ENCODE data around the gene CORO7.
A peak's percentile ranks its signal among the peaks of the same experiment; 100 is the strongest.

CORO7 gene

GRCh38 chr16:4353675-4354074 is 62.7 kb downstream of the CORO7 start:
- ChIA-PET CTCF (interaction anchor here (12.9 kb wide), 1 partner anchor 49 kb away, joined by 213 read pairs; no protein-coding TSS in a partner anchor), POLR2A (no interaction called here)

GRCh38 chr16:4352843-4353242 is 63.6 kb downstream of the CORO7 start:
- no peak overlapping the region for H3K4me3 ChIP-seq (ENCODE audit: low read depth, low read length)
- ChIA-PET CTCF (interaction anchor here (1.1 to 12.9 kb wide), 3 partner anchors 43 to 57 kb away, joined by 3 to 213 read pairs (median 5); no protein-coding TSS in a partner anchor), POLR2A (interaction anchor here (2.1 to 3.7 kb wide), 2 partner anchors 17 to 20 kb away, joined by 8 to 26 read pairs; no protein-coding TSS in a partner anchor)
- DNase-seq (ENCODE audit: low read depth, low spot score), result no peak
- TF ChIP-seq CTCF (IDR thresholded peaks at IDR 0.05; ENCODE audit: insufficient read depth, low read length, missing control alignments), result no peak

More at GRCh38 chr16:4353675-4354074, 62.7 kb downstream of the CORO7 start:
- no peak for DNase-seq (ENCODE audit: low read depth, low spot score)
- no peak overlapping the region for H3K4me3 ChIP-seq (ENCODE audit: low read depth, low read length)
- TF ChIP-seq CTCF (IDR thresholded peaks at IDR 0.05; ENCODE audit: insufficient read depth, low read length, missing control alignments), result no peak

GRCh38 chr16:4351880-4352279 is 64.5 kb downstream of the CORO7 start:
- no peak overlapping the region for H3K4me3 ChIP-seq (ENCODE audit: low read depth, low read length)
- DNase-seq (ENCODE audit: low read depth, low spot score), result no peak
- no peak for TF ChIP-seq CTCF (IDR thresholded peaks at IDR 0.05; ENCODE audit: insufficient read depth, low read length, missing control alignments)
- POLR2A ChIA-PET, result interaction anchor here (0.6 to 3.7 kb wide), 7 partner anchors 11 to 64 kb away, joined by 3 to 26 read pairs (median 3); partner anchors contain the start of gene VASN
- CTCF ChIA-PET, result interaction anchor here (1.0 to 12.9 kb wide), 10 partner anchors 8 to 98 kb away, joined by 3 to 213 read pairs (median 4); no protein-coding TSS in a partner anchor

- TF ChIP-seq CTCF (IDR thresholded peaks at IDR 0.05; ENCODE audit: insufficient read depth, low read length, missing control alignments), result no peak
- peak within 1 kb of the TSS; percentile 86 for H3K4me3 ChIP-seq (ENCODE audit: low read depth, low read length)
- CTCF ChIA-PET, result interaction anchor here (0.6 to 12.9 kb wide), 23 partner anchors 9 to 412 kb away, joined by 3 to 213 read pairs (median 3); no protein-coding TSS in a partner anchor
- POLR2A ChIA-PET, result interaction anchor here (0.6 to 3.7 kb wide), 7 partner anchors 10 to 65 kb away, joined by 3 to 26 read pairs (median 3); partner anchors contain the start of gene VASN
- DNase-seq (ENCODE audit: low read depth, low spot score), result peak; percentile 47
Observed at GRCh38 chr16:4350787-4351659, 65.4 kb downstream of the CORO7 start, which contains the start of gene PAM16. Gene PAM16 (minus strand): TSS chr16:4351321. CDS start chr16:4351234, 87 bp downstream.

GRCh38 chr16:4350365-4350786 is 66.0 kb downstream of the CORO7 start:
- POLR2A ChIA-PET, result interaction anchor here (0.6 to 3.7 kb wide), 2 partner anchors 20 to 23 kb away, joined by 3 to 26 read pairs; no protein-coding TSS in a partner anchor
- H3K4me3 ChIP-seq (ENCODE audit: low read depth, low read length), result peak overlapping the region; percentile 86
- CTCF ChIA-PET, result interaction anchor here (0.6 to 12.9 kb wide), 21 partner anchors 9 to 411 kb away, joined by 3 to 213 read pairs (median 4); no protein-coding TSS in a partner anchor

More at GRCh38 chr16:4350365-4350786, 66.0 kb downstream of the CORO7 start:
- no peak for DNase-seq (ENCODE audit: low read depth, low spot score)
- TF ChIP-seq CTCF (IDR thresholded peaks at IDR 0.05; ENCODE audit: insufficient read depth, low read length, missing control alignments), result no peak

Data from AG04449 (cell line).